ENCODE data around the gene USP5. TPM values are rescaled to one million over a fixed set of nuclear protein-coding genes. Genes with fewer than 3 reads are reported as not detected.
"Not testable (repeated sequence)": the region's sequence is repeated elsewhere in the genome, so short reads cannot be mapped to it uniquely, and the experiment has no call there.

USP5 gene
- total RNA-seq, 1 donor = 78.1 TPM

DNA sequence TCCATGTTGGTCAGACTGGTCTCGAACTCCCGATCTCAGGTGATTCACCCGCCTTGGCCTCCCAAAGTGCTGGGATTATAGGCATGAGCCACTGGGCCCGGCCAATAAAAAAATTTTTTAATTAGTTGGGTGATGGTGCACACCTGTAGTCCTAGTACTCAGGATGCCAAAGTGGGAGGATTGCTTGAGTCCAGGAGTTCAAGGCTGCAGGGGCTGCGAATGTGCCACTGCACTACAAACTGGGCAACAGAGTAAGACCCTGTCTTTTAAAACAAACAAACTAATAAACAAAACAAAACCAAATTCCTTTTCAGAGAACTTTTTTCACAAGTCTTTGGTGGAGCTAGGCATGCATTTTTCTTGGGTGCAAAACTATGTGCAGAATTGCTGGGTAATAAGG lies 31.3 kb downstream of the USP5 start:
- DNase-seq (ENCODE audit: low read depth in 2 of 3, low spot score in 2 of 3) = no peak

DNA sequence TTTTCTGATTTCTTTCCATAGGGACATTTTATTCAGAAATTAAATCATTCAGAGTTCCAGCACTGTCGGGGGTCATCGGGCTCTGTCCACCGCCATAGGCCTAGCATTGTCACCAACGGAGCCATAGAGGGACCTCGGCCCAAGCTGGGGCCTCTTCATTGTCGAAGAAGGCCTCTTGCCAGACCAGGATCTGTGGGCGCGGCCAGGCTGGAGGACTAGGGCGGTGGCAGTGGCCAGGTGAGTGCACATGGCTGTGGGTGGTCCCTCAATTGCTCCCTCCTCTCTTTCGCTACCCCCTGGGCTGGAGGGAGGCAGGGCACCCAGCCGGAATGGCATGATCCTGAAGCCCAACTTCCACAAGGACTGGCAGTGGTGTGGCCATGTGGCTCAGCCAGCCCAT lies 31.7 kb downstream of the USP5 start:
- DNase-seq (ENCODE audit: low read depth in 2 of 3, low spot score in 2 of 3) = no peak

DNA sequence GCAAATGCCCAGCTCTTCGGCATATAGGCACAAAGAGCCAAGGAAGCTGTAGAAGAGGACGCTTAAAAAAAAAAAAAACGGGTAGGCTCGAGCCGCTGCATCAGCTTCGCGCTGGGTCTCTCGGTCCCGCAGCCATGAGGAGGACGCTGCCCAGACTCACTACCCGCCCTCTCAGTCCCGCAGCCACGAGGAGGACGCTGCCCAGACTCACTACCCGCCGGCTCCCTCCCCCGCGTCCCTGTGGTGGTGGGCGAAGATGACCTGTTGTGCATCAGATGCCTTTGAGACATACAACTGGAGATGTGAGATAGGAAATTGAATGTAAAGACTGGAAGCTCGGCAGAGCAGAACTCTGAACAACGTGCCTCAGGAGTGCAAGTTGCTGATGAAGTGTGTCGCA lies 32.6 kb downstream of the USP5 start:
- no peak for DNase-seq (ENCODE audit: low read depth in 2 of 3, low spot score in 2 of 3)

DNA sequence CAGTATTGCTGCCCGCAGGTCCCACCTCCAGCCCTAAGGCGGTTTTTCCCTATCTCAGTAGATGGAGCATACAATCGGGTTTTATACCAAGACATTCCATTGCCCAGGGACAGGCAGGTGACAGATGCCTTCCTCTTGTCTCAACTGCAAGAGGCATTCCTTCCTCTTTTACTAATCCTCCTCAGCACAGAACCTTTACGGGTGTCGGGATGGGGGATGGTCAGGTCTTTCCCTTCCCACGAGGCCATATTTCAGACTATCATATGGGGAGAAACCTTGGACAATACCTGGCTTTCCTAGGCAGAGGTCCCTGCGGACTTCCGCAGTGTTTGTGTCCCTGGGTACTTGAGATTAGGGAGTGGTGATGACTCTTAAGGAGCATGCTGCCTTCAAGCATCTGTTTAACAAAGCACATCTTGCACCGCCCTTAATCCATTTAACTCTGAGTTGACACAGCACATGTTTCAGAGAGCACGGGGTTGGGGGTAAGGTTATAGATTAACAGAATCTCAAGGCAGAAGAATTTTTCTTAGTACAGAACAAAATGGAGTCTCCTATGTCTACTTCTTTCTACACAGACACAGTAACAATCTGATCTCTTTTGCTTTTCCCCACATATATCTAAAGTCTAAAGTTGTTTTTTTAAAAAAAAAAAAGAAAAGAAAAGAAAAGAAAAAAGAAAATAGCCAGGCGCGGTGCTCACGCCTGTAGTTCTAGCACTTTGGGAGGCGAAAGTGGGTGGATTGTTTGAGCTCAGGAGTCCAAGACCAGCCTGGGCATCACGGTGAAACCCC lies 34.5 kb downstream of the USP5 start:
- DNase-seq (ENCODE audit: low read depth in 2 of 3, low spot score in 2 of 3) = not testable (repeated sequence)

DNA sequence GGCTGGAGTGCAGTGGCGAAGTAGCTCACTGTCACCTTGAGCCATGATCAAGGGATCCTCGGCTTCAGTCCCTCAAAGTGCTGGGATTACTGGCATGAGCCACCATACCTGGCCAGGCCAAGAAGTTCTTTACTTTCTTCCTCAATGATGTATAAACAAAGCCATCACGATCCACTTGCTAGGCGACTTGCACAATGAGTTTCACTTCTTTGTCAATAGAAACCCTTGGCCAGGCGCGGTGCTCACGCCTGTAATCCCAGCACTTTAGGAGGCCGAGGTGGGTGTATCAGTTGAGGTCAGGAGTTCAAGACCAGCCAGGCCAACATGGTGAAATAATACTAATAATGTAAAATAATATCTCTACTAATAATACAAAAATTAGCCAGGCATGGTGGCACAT lies 35.5 kb downstream of the USP5 start:
- no peak for DNase-seq (ENCODE audit: low read depth in 2 of 3, low spot score in 2 of 3)

DNA sequence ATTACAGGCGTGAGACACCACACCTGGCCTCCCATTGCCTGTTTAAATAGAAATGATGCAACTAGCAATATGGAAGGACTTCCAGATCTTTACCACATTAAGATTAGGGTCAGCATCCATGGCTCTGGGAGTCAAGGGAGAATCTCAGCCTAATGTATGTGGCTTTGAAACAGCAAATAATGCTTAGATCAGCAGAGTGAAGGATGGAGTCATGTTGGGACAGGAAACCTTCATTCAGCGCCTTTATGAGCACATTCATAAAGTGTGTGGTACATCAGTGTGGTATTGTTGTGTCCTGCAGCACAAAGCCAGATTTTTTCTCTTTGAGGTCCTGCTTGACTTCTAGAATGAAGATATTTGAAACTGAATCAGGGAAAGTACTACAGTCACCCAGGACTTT lies 36.4 kb downstream of the USP5 start:
- DNase-seq (ENCODE audit: low read depth in 2 of 3, low spot score in 2 of 3) = no peak

DNA sequence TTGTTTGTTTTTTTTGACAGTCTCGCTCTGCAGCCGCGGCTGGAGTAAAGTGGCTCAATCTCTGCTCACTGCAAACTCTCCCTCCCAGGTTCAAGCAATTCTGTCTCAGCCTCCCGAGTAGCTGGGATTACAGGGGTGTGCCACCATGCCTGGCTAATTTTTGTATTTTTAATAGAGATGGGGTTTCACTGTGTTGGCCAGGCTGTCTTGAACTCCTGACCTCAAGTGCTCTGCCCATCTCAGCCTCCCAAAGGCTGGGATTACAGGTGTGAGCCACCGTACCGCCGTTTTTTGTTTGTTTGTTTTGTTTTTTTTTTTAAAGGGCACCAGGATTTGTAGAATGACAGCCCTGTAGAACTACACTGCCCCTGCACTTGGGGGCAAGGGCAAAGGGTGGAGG lies 36.8 kb downstream of the USP5 start:
- not testable (repeated sequence) for DNase-seq (ENCODE audit: low read depth in 2 of 3, low spot score in 2 of 3)

DNA sequence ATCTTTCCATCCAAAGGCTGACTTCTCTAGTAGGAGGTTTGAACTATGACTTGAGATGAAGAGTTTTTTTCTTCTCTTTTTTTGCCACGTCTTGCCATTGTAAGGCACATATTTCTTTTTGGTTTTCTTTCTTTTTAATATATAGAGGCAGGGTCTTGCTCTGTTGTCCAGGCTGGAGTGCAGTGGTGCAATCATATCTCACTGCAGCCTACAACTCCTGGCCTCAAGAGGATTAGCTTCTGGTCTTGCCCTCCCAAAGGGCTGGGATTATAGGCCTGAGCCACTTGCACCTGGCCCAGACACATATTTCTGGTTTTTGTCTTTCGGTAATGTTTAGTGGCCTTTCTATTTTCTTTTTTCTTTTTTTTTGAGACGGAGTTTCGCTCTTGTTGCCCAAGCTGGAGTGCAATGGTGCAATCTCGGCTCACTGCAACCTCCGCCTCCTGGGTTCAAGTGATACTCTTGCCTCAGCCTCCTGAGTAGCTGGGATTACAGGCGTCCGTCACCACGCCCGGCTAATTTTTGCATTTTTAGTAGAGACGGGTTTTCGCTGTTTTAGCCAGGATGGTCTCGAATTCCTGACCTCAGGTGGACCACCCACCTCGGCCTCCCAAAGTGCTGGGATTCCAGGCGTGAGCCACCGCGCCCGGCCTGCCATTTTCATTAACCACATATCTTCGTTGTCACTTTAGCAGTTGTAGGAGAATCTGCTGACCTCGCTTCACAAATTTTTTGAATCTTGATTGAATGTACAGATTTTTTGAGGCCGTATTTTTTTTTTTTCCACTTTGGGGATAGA lies 38.0 kb downstream of the USP5 start:
- not testable (repeated sequence) for DNase-seq (ENCODE audit: low read depth in 2 of 3, low spot score in 2 of 3)

DNA sequence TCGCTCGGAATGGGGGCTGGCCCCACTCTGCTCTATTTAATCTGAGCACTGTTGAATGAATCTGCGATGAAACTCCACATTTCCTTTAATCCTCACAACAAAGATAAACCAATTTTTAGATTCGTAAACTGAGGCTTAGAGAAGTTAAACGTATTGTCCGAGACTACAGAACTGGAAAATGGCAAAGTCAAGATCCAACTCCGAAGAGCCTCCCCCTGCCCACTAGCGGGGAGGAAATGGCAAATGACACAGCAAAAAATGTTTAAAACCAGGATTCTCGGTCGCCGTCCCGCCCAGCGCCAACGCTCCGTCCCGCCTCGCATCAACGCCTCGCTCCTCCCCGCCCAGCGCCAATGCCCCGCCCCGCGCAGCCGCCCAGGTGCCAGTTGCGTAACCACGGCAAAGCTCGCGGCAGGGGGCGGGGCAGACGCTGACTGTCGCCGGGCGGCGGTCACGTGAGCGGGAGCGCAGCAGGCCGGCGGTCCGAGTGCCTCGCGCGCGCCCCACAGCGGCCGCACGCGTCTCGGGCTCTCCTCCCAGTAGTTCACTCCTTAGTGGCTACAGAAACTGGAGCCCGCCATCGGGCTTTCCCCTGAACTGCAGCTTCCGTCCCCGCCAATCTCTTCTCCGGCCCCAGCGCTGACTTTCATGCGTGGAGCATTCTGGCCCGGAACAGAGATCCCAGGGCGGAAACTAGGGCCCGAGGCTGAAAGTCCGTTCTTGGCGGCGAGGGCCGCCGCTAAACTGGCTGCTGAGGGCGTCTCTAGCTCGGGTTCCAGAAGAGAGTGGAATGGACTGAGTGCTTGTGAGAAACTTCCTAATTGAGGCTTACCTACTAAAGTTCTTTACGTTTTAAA lies 39.1 kb downstream of the USP5 start:
- peak; percentile 95 to 98 (median 97) for DNase-seq (ENCODE audit: low read depth in 2 of 3, low spot score in 2 of 3)

DNA sequence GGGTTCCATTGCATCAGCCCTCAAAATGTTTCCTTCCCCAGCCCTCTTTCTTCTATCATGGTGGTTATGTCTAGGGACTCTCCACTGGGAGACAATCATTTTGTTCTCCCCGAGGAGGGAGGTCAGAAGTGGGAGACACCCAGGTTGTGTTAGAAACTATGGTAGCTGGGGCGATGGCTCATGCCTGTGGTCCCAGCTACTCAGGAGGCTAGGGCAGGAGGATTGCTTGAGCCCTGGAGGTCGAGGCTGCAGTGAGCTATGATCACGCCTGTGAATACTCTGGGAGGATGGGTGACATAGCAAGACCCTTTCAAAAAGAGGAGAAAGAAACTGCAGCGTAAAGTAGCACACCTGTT lies 39.7 kb downstream of the USP5 start:
- no peak for DNase-seq (ENCODE audit: low read depth in 2 of 3, low spot score in 2 of 3)

DNA sequence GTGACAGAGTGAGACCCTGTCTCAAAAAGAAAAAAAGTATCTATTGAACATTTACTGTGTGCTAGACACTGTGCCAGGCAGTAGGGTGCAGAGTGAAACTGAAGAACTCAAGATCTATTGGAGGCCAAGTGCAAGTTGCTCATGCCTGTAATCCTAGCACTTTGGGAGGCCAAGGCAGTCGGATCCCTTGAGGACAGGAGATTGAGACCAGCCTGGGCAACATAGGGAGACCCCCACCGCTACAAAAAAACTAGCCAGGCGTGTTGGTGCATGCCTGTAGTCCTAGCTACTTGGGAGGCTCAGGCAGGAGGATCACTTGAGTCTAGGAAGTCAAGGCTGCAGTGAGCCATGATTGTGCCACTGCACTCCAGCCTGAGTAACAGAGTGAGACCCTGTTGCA lies 40.7 kb downstream of the USP5 start:
- DNase-seq (ENCODE audit: low read depth in 2 of 3, low spot score in 2 of 3) = not testable (repeated sequence)

DNA sequence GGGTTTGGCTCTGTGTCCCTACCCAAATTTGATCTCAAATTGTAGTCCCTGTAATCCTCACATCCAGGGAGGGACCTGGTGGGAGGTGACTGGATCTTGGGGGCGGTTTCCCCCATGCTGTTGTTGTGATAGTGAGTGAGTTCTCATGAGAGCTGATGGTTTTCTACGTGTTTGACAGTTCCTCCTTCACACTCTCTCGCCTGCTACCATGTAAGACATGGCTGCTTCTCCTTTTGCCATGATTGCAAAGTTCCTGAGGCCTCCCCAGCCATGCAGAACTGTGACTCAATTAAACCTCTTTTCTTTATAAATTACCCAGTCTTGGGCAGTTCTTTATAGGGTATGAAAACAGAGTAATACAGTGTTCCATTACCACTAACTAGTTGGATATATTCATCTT lies 42.4 kb downstream of the USP5 start:
- no peak for DNase-seq (ENCODE audit: low read depth in 2 of 3, low spot score in 2 of 3)

DNA sequence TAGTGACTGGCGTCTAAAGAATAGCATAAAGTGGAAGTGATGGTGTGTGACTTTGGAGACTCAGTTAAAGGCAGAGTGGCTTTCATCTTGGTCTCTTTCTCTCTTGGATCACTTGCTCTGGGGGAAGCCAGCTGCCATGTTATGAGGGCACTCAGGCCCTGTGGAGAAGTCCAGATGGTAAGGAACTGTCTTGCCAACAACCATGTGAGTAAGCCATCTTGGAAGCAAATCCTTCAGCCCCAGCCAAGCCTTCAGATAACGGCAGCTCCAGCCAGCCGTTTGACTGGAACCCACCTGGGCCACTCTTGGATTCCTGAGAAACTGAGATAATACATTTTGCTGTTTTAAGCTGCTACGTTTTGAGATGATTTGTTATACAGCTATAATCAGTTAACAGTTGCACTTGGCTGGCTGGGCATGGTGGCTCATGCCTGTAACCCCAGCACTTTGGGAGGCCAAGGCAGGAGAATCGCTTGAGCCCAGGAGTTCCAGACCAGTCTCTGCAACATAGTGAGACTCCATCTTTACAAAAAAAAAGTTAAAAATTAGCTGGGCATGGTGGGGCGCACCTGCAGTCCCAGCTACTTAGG lies 45.0 kb downstream of the USP5 start:
- no peak for DNase-seq (ENCODE audit: low read depth in 2 of 3, low spot score in 2 of 3)

DNA sequence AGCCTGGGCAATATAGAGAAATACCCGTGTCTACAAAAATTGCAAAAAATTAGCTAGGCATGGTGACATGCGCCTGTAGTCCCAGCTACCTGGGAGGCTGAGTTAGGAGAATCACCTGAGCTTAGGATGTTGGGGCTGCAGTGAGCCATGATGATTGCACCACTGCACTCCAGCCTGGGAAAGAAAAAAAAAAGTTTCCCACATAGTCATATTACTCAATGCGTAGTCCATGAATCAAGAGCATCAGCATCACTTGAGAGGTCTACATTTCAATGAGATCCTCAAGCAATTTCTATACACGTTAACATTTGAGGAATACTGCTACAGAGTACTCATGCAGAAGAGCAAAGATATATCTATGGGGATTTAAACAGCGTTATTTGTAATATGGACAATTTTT lies 47.5 kb downstream of the USP5 start:
- no peak for DNase-seq (ENCODE audit: low read depth in 2 of 3, low spot score in 2 of 3)

DNA sequence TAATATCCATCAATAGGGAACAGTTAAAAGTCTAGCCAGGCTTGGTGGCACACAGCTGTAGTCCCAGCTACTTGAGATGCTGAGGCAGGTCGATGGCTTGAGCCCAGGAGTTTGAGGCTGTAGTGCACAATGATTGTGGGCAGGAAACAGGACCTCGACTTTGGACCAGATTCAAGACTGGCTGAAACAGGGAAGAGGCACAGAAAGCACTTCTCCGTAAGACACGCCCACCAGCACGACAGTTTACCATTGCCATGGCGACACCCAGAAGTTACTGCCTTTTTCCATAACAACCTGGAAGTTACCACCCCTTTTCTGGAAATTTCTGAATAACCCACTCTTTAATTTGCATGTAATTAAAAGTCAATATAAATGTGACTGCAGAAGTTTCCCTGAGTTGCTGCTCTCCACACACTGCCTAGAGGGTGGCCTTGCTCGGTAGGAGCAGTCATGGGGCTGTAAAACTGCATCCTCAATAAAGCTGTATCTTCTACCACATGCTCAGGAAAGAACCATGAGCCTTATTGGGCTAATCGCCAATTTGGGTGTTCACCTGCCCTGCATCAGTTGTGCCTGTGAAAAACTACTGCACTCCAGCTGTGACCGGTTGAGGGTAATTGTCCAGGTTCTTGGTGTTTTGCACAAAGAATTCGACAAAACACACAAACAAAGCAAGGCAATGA lies 48.0 kb downstream of the USP5 start:
- DNase-seq (ENCODE audit: low read depth in 2 of 3, low spot score in 2 of 3) = peak in 2 of 3 donors; percentile 81 to 90

DNA sequence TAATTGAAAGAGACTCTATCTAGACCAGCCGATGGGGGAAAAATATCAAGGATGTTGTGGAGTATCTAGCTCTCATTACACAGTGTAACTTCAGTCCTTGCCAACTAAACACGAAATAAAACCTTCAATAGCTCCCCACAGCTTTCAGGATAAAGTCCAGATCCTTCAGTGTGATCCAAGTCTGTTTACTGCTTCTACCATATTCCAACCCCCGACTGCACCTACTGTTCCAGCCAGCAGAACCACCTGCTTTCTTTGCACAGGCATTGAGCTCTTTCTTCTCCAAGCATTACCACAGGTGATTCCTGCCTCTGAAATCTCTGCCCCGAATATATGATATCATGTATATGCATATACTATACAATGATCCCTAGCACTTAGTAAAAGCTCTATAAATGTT lies 50.5 kb downstream of the USP5 start:
- DNase-seq (ENCODE audit: low read depth in 2 of 3, low spot score in 2 of 3) = no peak

DNA sequence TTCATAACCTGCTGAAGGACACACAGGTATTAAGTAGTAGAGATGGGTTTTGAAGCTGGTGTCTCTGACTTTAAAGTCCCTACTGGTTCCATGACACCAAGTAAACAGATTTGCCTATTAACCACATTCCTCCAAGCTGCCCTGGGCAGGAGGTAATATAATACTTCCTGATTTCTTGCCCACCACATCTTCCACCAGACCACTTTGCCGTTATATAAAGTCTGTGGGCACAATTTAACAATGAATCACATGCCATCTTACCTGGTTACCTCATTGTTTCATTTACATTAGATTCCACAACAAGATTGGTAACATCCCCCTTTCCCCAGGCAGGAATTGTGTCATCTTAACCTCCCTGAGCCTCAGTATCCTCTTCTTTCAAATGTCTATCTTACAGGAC lies 51.8 kb downstream of the USP5 start:
- DNase-seq (ENCODE audit: low read depth in 2 of 3, low spot score in 2 of 3) = peak in 1 of 3 donors; percentile 67

DNA sequence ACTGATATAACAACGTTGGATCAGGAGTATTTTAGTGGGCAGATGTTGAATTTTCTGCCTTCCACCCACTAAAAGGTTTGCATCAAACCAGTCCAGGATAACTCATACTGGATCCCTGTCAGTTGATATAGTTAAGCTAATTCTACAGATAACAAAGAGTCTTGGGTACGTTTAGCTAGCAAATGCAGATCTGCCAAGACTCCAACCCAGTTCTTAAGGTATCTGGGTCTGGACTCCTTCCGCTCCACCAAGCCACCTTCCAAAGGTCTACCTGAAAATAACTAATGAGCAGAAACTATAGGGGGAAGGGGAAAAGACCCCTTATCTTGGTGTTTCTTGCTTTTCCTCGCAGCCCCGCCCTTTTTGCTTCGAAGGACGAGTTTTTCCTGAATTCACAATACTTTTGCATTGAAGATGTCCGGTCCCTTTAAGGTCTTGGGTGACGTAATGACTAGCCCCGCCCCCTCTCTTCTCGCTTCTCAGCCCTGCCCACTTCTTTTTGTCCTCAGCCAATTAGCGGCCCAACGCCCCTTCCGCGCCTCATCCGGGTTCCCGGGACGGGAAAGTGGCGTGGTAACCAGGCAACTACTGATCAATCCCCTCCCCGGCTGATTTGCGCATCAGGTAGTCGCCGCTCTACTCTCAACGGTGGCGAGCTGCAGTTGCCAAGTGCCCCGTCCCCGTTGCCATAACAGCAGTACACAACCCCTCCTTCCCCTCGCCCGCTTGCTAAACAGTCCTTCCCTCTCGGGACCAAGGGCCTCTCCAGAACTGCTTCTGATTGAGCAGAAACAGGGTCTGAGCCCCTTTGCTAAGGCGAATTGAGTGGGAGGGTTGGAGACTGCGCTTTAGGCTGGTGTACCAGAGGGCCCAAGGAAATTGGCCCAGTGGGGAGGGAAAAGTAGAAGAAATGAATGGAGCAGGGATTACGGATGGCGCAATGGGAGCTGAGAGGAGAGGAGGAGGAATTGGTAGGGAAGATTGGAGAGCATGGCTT lies 52.6 kb downstream of the USP5 start, which contains the start of gene LRRC23:
LRRC23 (plus strand) TSS at position 543 of the 997 bp plus-strand sequence. CDS start 812 bp downstream, outside the sequence.
- DNase-seq (ENCODE audit: low read depth in 2 of 3, low spot score in 2 of 3) = peak; percentile 93 to 98 (median 96)

Measured in hematopoietic multipotent progenitor cell (in vitro differentiated cells).